Activated CD4-positive, alpha-beta T cell treated with anti-CD3 and anti-CD28 coated beads for 4 hours (primary cell): ENCODE results near the gene LRIG1.

Source experiments
- DNase-seq, 2 donors: peaks; one replicate each; pipeline ENCODE4 v3.0.0-alpha.2; 2020

The LRIG1 gene

GRCh38 chr3:66502245-66502874 is 1.5 kb upstream of the LRIG1 start:
- DNase-seq, result no peak

- no peak for DNase-seq
Observed at GRCh38 chr3:66501483-66502244, 842 bp upstream of the LRIG1 start.

GRCh38 chr3:66499881-66500575 is 794 bp downstream of the LRIG1 start:
- peak; percentile 50 to 59 for DNase-seq

- DNase-seq, result peak in 1 of 2 donors; percentile 11
Observed at GRCh38 chr3:66498687-66499621, 1.9 kb downstream of the LRIG1 start.

- DNase-seq, result no peak
Observed at GRCh38 chr3:66497985-66498671, 2.7 kb downstream of the LRIG1 start.

- no peak for DNase-seq
Observed at GRCh38 chr3:66497288-66497984, 3.4 kb downstream of the LRIG1 start.

GRCh38 chr3:66496746-66497145 is 4.1 kb downstream of the LRIG1 start:
- DNase-seq, result no peak

GRCh38 chr3:66496301-66496700 is 4.5 kb downstream of the LRIG1 start:
- DNase-seq, result no peak

- DNase-seq, result no peak
Observed at GRCh38 chr3:66495668-66496045, 5.2 kb downstream of the LRIG1 start.

GRCh38 chr3:66494959-66495667 is 5.7 kb downstream of the LRIG1 start:
- DNase-seq, result no peak

GRCh38 chr3:66493458-66494099 is 7.2 kb downstream of the LRIG1 start:
- DNase-seq, result no peak

- DNase-seq, result no peak
Observed at GRCh38 chr3:66492672-66493071, 8.2 kb downstream of the LRIG1 start.

GRCh38 chr3:66492071-66492470 is 8.8 kb downstream of the LRIG1 start:
- DNase-seq, result no peak

GRCh38 chr3:66490984-66491383 is 9.8 kb downstream of the LRIG1 start:
- DNase-seq, result no peak

- DNase-seq, result peak; percentile 32 to 35
Observed at GRCh38 chr3:66490214-66490613, 10.6 kb downstream of the LRIG1 start.

GRCh38 chr3:66489581-66489980 is 11.2 kb downstream of the LRIG1 start:
- DNase-seq, result peak in 1 of 2 donors; percentile 18

- DNase-seq, result no peak
Observed at GRCh38 chr3:66489115-66489514, 11.7 kb downstream of the LRIG1 start.

GRCh38 chr3:66488492-66488891 is 12.3 kb downstream of the LRIG1 start:
- no peak for DNase-seq

GRCh38 chr3:66487465-66487864 is 13.4 kb downstream of the LRIG1 start:
- no peak for DNase-seq

- DNase-seq, result no peak
Observed at GRCh38 chr3:66486646-66487045, 14.2 kb downstream of the LRIG1 start.
